HG03558 (cell line): Measurements from ENCODE around the gene EFCAB11.
"Not testable (repeated sequence)": the region's sequence is repeated elsewhere in the genome, so short reads cannot be mapped to it uniquely, and the experiment has no call there.

Source experiments
- ATAC-seq: cut with Tn5 transposase; IDR thresholded peaks from one replicate; pipeline ENCODE4 v1.9.1; 2021; ENCODE audit warnings: moderate number of reproducible peaks; ENCODE audit not compliant: unreplicated experiment; ENCODE audit errors: extremely low read depth

The EFCAB11 gene

DNA sequence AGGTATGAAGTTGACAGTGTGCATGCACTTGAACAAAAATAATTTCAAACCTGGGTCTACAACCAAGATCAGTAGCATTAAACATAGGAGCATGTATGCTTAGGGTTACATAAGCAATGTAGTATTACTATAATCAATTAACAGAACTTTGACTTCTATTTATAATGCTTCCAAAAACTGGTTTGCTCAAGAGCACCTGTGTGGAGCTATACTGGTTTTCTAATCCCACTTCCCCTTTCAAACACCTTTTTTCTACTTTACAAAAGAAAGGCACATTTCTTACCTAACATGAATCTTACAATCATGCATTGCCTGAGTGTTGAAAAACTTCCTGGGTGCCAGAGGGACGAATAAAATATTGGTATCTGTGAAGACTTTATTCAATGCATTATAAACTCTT lies 72.7 kb downstream of the EFCAB11 start:
- ATAC-seq: no peak

DNA sequence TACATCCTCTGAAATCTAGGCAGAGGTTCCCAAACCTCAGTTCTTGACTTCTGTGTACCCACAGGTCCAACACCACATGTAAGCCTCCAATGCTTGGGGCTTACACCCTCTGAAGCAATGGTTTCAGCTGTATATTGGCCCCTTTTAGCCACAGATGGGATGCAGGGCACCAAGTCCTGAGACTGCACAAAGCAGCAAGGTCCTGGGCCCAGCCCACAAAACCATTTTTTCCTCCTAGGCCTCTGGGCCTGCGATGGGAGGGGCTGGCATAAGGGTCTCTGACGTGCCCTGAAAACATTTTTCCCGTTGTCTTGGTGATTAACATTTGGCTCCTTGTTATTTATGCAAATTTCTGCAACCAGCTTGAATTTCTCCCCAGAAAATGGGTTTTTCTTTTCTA lies 80.4 kb downstream of the EFCAB11 start:
- ATAC-seq: not testable (repeated sequence)

DNA sequence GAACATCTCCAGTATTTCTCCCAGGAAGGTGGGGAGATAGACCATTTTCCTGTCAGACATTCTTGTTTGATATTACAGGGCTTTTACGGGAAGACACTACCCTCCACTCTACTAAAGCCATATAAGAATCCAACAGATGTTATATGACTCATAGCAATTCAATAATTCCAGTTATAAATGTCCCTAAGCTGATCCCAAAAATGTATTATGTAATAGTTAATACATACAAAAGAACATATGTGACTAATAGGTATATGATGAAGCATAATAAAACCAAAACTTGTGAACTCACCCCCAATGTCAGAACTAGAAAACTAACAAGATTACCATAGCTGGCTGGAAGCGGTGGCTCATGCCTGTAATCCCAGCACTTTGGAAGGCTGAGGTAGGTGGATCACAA lies 84.2 kb downstream of the EFCAB11 start:
- no peak for ATAC-seq

DNA sequence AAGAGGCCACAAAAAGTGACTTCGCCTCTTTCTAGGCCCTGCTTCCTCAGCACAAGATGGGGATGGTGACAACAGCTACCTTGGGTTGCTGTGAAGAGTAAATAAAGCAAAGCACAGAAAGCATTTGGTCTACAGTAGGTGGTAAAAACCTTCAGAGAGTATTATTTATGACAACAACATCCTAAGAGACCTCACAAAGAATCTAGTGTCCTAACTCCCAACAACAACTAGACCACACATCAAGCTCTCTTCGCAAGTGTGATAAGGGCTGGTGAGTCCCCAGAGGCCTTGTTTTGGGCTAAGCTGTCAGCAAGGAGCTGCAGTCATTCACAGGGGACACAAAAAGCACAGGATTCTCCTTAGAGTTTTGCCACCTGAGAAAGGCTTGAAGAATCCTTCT lies 84.9 kb downstream of the EFCAB11 start:
- ATAC-seq: no peak

DNA sequence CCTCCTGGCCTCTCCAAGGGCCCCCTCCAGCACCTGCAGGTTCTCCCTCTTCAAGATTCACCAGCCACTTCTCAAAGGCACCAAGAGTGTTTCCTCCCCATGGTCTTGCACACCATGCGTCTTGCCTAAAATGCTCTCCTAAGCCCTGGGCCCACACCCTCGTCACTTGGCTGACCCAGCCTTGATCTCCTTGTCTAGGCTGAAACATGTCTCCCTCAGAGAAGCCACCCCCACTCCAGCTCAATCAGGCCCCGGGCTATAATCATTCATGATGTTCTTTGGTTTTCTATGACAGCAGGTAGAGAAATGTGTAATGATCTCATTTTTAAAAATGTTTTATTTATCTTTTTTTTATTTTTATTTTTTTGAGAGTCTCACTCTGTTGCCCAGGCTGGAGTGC lies 88.1 kb downstream of the EFCAB11 start:
- no peak for ATAC-seq

DNA sequence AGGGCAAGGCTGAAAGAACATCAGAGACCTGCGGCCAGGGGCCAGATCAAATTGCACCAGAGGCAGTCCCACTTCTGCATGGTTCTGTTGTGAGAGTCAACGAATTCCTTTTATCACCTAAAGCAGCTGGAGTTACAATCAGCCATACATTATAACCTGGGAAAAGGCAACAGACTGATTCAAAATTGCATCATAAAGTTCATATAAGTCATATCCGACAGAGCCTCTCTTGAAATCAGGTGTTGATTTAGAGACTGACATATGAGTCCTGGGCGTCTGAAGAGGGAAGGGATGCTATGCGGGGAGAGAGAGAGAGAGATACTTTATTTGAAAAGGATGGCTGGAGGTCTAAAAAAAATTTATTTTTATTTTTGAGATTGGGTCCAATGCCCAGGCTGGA lies 89.4 kb downstream of the EFCAB11 start:
- no peak for ATAC-seq

DNA sequence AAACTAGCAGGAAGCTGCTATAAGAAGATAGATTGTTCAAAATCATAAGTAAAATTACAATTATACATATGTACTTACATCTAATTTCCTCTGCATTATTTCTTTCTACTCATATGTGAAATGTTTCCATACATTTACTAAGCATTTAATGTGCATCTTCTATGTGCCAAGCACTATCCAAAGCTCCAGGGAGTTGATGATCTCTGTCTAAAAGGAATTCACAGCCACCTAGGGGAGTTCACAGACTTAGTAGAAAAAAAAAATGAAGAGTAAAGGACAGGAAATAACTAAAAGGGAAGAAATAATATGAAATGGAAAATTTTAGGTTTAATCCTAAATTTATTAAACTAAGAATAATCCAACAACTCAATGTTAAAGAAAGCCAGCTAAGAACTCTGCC lies 91.7 kb downstream of the EFCAB11 start:
- no peak for ATAC-seq

DNA sequence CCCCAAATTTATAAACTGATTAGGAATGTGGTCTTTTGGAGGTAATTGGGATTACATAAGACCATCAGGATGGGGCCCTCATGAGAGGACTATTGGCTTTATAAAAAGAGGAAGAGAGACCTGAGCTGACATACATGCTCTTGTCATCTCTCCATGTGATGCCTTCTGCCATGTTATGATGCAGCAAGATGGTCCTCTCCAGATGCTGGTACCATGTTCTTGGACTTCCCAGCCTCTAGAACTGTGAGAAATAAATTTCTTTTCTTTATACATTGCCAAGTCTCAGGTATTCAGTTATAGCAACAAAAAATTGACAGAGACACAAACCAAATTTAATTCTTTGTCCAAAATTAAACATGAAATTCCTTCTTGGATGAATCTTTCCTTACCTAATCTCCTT lies 92.9 kb downstream of the EFCAB11 start:
- ATAC-seq: no peak

DNA sequence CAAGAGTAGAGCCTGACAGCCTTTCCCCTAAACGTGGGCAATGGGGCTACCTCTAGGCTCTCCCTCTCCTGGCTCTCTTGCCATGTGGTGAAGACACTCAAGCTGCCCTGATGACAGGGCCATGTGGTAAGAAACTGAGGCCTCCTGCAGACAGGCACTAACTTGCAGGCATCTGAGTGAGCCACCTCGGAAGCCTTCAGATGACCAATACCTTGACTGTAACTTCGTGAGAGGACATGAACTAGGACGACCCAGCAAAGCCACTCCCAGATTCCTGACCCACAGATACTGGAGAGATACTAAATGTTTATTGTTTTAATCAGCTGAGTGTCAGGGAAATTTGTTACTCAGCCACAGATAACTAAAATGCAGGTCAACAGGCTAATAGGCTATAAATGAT lies 96.4 kb downstream of the EFCAB11 start:
- ATAC-seq: no peak

DNA sequence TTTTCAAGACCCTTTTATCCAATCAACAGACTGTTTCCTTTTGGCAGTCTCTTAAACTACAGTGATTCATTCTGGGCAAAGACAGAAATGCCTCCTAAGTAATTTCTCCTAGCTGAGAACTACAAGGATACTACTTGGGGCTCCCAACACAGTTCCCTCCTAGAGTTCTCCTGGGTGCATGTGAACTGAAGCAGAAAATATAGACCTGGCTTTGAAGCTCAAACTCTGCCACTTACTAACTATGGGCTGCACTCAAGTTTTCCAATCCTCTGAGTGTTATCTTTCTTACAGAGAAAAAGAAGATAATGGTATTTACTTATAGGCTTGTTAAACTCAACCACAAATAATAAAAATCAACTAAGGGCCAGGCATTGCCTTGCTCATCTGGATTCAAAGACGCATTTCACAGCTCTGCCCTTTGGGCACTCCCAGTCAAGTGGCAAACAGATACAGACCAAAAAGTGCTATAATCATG lies 97.6 kb downstream of the EFCAB11 start:
- no peak for ATAC-seq

DNA sequence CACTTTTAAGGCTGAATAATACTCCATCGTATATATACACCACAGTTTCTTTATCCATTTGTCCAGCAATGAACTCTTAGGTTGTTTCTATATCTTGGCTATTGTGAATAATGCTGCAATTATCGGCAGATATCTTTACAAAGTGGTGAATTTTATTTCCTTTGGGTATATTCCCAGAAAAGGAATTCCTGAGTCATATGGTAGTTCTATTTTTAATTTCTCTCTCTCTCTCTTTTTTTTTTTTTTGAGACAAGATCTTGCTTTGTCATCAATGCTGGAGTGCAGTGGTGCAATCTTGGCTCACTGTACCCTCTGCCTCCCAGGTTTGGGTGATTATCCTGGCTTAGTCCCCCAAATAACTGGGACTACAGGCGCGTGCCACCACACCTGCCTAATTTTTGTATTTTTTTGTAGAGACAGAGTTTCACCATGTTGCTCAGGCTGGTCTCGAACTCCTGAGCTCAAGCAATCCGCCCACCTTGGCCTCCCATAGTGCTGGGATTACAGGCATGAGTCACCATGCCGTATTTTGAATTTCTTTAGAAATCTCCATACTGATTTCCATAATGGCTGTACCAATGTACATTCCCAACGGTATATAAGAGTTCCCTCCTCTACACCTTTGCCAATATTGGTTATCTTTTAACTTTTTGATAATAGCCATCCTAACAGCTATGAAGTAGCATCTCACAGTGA lies 98.4 kb downstream of the EFCAB11 start:
- ATAC-seq: no peak

DNA sequence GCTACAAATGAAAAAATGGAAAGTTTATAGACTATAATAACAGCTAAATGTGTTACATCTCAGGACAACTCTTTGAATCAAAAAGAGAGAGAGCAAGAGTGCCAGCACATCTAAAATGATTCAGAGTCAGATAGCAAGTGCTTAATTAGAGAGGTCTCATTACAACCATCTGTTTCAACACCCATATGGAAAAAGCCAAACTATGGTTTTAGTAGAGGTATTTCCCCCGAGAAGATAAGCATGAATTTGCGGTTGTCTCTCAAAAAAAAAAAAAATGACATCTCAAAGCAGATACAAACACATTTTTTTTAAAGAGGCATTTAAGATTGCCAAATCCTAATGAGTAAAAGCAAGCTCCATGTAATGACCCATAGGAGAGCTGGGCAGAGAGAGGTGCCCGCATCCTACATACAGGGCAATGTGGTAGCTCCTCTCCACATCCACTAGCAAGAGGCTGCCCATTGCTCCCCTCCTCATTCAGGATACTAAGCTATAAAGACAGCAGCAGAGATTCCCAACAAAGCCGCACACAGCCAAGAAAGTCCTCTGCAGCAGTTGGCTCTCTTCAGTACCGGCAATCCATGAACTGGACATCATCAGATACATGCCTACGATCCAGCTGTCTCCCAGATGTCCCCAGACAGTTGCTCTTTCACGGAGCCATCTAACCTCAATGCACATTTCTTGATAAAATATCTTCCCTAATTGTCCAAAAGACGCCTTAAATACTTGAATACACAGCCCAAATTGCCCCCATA lies 100.4 kb downstream of the EFCAB11 start:
- ATAC-seq: no peak

DNA sequence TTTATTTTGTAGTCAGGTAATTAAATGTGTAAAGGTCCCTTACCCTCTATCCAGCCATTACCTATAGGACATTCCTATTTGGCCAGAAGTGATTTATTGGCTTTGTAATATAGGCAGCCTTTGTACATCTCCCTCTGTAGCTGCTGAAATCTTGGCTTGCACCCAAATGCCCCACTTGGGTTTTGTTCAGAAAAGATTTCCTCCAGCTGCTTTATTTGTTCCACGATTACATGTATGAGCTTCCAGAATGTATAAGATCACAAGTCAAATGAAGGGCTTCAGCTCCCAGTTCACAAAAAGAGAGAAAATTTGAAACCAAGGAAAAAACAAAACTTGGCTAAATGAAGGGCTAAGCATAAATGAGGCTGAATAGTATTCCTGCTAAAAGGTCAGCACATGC lies 103.4 kb downstream of the EFCAB11 start:
- ATAC-seq: no peak

DNA sequence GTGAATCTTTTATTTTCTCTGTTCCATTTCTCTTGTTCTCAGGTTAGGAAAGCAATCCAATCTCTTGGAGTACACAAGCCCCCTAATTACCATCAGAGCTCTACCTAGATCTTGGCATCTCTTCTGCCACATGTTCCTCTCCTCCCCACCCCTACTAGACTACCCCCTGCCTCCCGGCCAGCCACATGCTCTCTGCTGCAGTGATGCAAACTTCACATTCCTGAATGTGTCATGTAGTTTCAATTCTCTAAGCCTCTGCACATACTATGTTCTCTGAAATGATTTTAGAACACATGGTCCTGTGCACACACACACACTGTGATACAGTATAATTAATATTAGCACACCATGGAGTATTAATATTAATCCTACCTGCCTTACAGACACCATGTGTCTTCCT lies 104.6 kb downstream of the EFCAB11 start:
- no peak for ATAC-seq

DNA sequence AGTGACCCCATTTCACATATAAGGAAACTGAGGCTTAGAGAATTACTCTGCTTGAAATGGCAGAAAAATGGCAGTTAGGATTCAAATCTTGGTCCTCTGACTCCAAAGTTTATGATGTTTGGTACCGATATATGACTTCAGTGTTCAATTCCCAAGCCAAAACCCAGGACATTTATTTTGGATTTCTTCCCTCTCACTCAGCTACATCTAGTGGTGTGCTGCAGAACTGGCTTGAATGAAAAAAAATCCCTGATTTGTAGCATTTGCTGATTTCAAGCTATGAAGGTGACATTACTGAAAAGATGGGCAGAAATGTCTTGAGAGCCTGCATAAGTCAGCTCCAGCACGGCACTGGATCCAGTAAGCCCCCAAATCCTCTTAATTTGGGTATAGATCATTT lies 106.4 kb downstream of the EFCAB11 start:
- ATAC-seq: no peak

DNA sequence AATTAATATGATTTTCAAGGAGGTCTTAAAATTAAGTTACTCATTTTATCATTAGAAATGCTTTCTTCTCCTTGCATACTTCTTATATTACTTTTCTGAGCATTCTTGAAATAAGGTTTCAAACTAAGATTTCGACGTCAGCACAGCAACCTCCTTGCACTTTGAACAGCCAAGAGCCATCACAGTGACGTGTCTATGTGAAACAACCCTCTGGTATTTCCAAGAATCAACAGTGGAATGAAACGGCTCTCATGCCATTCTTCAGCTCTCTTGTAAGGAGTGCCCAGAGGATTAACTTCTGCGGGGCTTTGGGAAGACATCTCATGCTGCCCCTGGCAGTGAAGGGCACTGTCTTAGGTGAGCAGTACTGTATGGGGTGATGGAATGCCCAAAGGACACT lies 109.2 kb downstream of the EFCAB11 start:
- no peak for ATAC-seq

DNA sequence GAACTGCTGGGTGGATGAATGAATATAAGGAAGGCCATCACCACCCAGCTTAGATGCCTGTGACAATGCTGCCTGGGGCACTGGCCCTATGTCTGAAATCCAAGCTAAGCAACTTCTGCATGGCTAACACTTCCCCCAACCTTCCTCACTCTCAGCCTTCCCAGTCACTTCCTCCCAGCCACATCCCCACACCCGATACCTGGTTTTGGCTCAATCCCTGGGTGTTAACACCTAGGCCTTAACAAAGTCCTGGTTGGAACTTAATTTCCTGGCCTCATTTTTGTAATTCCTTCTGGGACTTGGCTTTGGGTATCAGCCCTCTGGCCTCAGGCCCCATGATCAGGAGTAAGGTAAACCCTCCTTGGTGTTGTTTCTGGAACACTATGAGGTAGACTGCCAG lies 110.0 kb downstream of the EFCAB11 start:
- no peak for ATAC-seq

DNA sequence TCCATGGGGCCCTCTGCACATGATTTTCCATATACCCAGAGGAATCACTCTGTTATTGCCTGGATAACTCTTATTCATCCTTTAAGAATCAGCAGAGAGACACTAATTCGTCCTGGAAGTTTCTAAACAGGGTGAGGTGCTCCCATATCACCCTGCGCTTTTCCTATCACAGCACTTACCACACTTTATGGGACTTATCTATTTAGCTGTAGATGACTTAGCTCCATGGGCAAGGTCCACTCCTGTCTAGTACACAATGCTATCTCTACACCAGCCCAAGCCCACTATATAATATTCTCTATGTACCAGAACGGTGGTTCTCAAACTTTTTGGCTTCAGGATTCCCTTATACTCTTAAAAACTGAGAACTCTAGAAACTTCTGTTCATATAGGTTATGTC lies 111.7 kb downstream of the EFCAB11 start:
- ATAC-seq: no peak

DNA sequence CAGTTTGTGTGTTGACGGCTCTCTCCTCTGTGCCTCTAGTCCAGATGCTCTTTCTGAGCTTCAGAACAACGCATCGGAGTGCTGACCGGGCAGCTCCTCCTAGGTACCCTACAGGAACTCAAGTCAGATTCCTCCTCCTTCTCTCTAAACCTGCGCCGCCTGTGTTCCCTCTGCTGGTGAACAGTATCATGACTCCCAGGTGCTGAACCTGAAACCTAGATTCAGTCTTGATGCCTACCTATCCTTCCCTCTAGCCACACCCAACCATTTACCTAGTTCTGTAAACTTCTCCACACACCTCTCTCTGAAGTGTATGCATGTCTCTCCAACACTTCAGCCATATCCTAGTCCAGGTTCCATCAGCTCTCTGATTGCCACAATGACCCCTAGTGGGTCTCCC lies 112.7 kb downstream of the EFCAB11 start:
- ATAC-seq: no peak

DNA sequence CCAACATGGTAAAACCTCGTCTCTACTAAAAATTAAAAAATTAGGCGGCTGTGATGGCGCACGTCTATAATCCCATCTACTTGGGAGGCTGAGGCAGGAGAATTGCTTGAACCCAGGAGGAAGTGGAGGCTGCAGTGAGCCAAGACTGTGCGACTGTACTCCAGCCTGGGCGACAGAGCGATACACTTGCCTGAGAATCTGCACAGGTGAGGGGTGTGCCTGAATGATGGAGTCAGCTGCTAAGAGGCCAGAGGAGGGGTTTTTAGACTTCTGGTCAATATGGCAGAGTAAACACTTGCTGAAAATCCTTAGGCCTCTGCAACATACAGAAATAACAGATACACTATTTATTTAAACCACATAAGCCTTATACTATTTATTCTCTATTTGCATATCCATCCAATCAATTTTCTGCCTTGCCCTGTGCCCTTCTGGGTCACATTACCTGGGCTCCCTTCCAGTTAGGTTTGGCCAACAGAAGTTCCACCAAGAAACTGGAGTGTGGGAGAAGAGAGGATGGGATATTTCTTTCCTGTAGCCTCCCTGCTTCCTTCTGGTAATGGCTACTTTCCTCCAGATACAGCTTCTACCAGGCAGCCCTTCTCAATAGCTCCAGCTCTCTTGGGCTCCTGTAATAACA lies 117.6 kb downstream of the EFCAB11 start:
- no peak for ATAC-seq

DNA sequence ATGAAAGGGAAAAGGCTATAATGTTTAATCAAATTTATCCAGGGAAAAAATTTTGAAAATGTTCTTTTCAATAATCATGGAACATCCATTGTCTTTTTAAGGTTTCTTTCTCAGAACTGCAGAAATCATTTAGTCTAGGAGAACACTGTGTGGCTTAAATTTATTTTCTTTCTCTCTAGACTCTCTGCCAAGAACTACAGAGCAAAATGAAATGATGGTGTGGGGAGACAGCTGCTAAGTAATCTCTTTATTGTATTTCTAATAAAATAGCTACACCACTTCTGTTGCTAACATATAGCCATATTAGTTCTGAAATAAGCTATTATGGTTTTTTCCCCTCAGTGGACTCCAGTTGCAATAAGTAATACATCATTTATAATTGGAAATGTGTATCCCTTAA lies 120.9 kb downstream of the EFCAB11 start:
- ATAC-seq: no peak
